Activated CD8-positive, alpha-beta T cell treated with anti-CD3 and anti-CD28 coated beads for 36 hours (primary cell): ENCODE results near the gene BTBD2. TPM values are rescaled to one million over a fixed set of nuclear protein-coding genes. Genes with fewer than 3 reads are reported as not detected.

Experiments
- ATAC-seq: fragments of 200-7000 bp; cut with Tn5 transposase; one replicate; pipeline ENCODE4 v1.10.0; 2021; ENCODE audit warnings: mild to moderate bottlenecking, moderate library complexity
- CTCF ChIA-PET: fragments of 350-600 bp; sonication (Branson Sonifier 250); formaldehyde crosslinking; loops from one replicate; lab custom pipeline; 2021; ENCODE audit warnings: antibody characterized with exemption; lab: Charles Lee
- POLR2A ChIA-PET: fragments of 350-600 bp; sonication (Branson Sonifier 250); formaldehyde crosslinking; loops from one replicate; lab custom pipeline; 2021; ENCODE audit warnings: antibody characterized with exemption; lab: Charles Lee
- DNase-seq: peaks from one replicate; pipeline ENCODE4 v3.0.0-alpha.2; 2020
- H3K27ac Mint-ChIP-seq: one replicate; pipeline ENCODE4 v1.8.0; 2021; ENCODE audit warnings: mild to moderate bottlenecking, mixed read lengths
- H3K27me3 Mint-ChIP-seq: one replicate; pipeline ENCODE4 v1.8.0; 2021; ENCODE audit warnings: mixed read lengths
- H3K36me3 Mint-ChIP-seq: one replicate; pipeline ENCODE4 v1.8.0; 2021; ENCODE audit warnings: low read depth, mixed read lengths
- H3K4me1 Mint-ChIP-seq: one replicate; pipeline ENCODE4 v1.8.0; 2021; ENCODE audit warnings: low read depth, mixed read lengths
- H3K4me3 Mint-ChIP-seq: one replicate; pipeline ENCODE4 v1.8.0; 2021; ENCODE audit warnings: mild to moderate bottlenecking, moderate library complexity, mixed read lengths
- H3K9me3 Mint-ChIP-seq: one replicate; pipeline ENCODE4 v1.8.0; 2021; ENCODE audit warnings: mixed read lengths
- CTCF ChIP-seq: fragments of 200-600 bp; IDR thresholded peaks from one replicate; pipeline ENCODE4 v1.8.0; 2022; ENCODE audit warnings: antibody characterized with exemption, mild to moderate bottlenecking
- intact Hi-C: fragments of 100-400 bp; cut with micrococcal nuclease; formaldehyde crosslinking; loops from one replicate; pipeline ENCODE4 v1.10.0; 2022
- total RNA-seq, 2 experiments: library from RNA; stranded (reverse); gene quantifications; one replicate each; pipeline ENCODE4 v1.2.3, GENCODE V29; 2021

Gene BTBD2
- total RNA-seq, 2 experiments from 2014 or later, result 36.5 to 44.6 TPM

GRCh38 chr19:2010135-2010668, 5.3 kb downstream of the BTBD2 start:
- intact Hi-C loops, result no loop called here
- DNase-seq, result no peak
- no peak for ATAC-seq
- Mint-ChIP-seq H3K27ac (no peak overlapping the region), H3K27me3 (no peaks in the 10 kb centered on the region), H3K9me3 (no peaks in the 10 kb centered on the region), H3K36me3 (peaks cover 8% of the 10 kb centered on the region), H3K4me3 (no peak overlapping the region), H3K4me1 (peaks cover 13% of the 10 kb centered on the region)
- ChIA-PET POLR2A (interaction anchor here (1.3 to 1.7 kb wide), 2 partner anchors 20 to 68 kb away, joined by 4 read pairs; no protein-coding TSS in a partner anchor), CTCF (no interaction called here)
- no peak for TF ChIP-seq CTCF

- H3K4me1 Mint-ChIP-seq, result peaks cover 5% of the 10 kb centered on the region
- no peak overlapping the region for H3K4me3 Mint-ChIP-seq
- no peak for ATAC-seq
- no peak for DNase-seq
- peaks cover 6% of the 10 kb centered on the region for H3K36me3 Mint-ChIP-seq
- H3K27ac Mint-ChIP-seq, result no peak overlapping the region
- ChIA-PET CTCF (no interaction called here), POLR2A (no interaction called here)
- intact Hi-C loops, result no loop called here
- H3K9me3 Mint-ChIP-seq, result no peaks in the 10 kb centered on the region
- TF ChIP-seq CTCF, result no peak
- no peaks in the 10 kb centered on the region for H3K27me3 Mint-ChIP-seq
Measured at GRCh38 chr19:2003874-2004273, 11.6 kb downstream of the BTBD2 start.

GRCh38 chr19:1999856-2000515, 15.5 kb downstream of the BTBD2 start:
- Mint-ChIP-seq H3K4me1 (peaks cover 3% of the 10 kb centered on the region), H3K4me3 (no peak overlapping the region), H3K27ac (no peak overlapping the region), H3K36me3 (peaks cover 10% of the 10 kb centered on the region), H3K9me3 (no peaks in the 10 kb centered on the region), H3K27me3 (no peaks in the 10 kb centered on the region)
- ATAC-seq (no peak), DNase-seq (no peak)
- intact Hi-C loops, result no loop called here
- CTCF ChIA-PET, result interaction anchor here (1.3 kb wide), 1 partner anchor 55 kb away, joined by 3 read pairs; no protein-coding TSS in a partner anchor
- POLR2A ChIA-PET, result no interaction called here
- no peak for TF ChIP-seq CTCF

GRCh38 chr19:1998712-1999708, 16.5 kb downstream of the BTBD2 start:
- Mint-ChIP-seq H3K36me3 (peaks cover 10% of the 10 kb centered on the region), H3K4me3 (no peak overlapping the region), H3K4me1 (peaks cover 3% of the 10 kb centered on the region), H3K27me3 (no peaks in the 10 kb centered on the region), H3K27ac (no peak overlapping the region), H3K9me3 (no peaks in the 10 kb centered on the region)
- intact Hi-C loops, result no loop called here
- DNase-seq, result no peak
- TF ChIP-seq CTCF, result no peak
- no peak for ATAC-seq
- POLR2A ChIA-PET, result no interaction called here
- CTCF ChIA-PET, result interaction anchor here (1.3 kb wide), 1 partner anchor 54 kb away, joined by 3 read pairs; no protein-coding TSS in a partner anchor
